NOMO-1 treated with dmso at 0.1 percent for 144 hours (cell line): ENCODE data around the gene FARP1.
"Not testable (repeated sequence)": the region's sequence is repeated elsewhere in the genome, so short reads cannot be mapped to it uniquely, and the experiment has no call there.

Experiments used
- DNase-seq: peaks from one replicate; lab custom pipeline; 2025; ENCODE audit not compliant: unreplicated experiment; lab: John Stamatoyannopoulos, UW

FARP1 gene

DNA sequence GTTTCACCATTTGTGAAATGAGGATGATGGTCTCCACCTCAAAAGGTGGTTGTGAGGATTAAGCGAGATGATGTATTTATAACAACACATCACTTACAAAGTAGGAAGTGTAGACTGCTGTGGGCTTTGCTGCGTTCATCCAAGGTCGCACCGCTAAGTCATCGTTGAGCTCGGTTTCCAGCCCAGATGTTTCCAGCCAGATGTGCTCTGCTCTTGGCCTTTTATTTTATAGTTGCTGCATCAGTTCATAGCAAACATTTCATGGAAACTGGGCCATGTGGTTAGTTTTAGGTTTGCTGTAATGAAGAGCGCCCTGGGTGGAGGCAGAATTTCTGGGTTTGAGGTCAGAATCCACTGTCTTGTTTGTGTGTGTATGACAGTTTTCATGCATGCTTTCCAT lies 110.6 kb downstream of the FARP1 start:
- no peak for DNase-seq

DNA sequence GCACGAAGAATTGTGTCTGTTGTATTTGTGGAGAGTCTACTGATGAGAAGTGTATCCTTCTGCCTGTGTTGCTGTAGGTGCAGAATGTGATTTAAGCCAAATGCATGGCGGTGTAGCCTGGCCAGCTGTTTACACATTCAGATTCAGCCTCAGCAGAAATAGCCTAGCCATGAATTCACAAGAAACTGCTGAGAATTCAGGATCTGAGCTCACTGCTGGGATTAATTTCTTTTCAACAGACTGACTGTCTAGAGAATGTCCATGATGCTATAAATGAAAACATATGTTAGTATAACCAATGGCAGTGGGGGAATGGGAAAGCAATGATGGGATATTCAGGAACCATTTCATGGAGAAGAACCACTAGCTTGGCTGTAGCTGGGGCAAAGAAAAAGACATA lies 111.6 kb downstream of the FARP1 start:
- no peak for DNase-seq

DNA sequence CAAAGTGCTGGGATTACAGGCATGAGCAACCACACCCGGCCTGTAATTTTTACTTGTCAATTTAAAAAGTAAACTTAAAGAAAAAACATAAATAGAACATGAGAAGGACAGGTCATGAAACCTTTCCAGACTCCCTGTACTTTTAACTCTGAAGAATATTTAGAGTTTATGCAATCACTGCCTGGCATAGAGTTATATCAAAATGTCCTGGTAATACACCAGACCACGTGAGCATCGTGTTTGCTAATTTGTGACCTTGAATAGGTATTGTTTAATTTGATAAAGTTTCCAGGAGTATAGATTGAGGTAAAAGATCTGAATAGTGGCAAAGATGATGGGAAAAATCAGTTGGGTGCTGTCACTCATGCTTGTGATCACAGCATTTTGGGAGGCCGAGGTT lies 115.3 kb downstream of the FARP1 start:
- DNase-seq, result no peak

- DNase-seq, result no peak
Observed at GRCh38 chr13:98260357-98261164, 117.7 kb downstream of the FARP1 start.

DNA sequence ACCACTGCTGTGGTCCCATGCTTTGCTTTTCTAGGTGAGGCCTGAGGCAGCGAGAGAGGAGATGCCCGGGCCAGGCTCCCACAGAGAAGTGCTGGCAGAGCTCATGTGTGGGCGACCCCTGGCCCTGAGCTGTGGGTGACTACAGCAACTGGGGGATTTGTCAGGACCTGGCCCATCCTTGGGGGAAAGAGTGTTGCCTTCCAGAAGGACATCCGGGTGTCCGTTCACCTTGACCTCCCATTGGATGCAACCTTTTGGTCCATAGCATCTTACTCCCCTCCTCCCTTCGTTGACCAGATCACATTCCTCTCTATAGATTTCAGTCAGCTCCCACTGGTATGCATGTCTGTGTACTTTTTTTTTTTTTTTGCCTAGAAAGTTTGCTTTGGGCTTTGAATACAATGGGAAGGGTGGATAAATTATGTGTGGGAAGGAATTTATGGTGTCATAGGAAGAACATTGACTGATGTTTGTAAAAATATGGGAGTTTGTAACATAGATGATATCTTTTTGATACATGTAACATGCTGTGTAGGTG lies 118.3 kb downstream of the FARP1 start:
- DNase-seq, result no peak

- DNase-seq, result no peak
Observed at GRCh38 chr13:98262292-98262691, 119.4 kb downstream of the FARP1 start.

DNA sequence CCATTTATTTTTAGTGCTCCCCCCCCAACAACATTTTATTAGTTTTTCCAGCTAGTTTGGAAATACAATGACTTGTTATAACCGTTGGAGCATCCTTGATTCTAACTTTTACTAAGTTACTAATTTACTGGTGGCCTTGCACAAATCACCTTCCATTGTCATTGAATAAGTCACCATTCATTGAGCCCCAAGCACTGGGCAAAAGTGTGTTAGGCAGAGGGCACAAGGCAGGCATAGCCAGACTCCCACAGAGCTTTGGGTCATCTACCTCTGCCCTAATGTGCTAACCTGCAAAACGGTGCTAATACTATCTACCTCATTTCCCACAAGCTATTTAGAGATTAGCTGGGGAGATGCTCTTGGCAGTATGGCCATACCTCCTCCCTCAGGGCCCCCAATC lies 120.9 kb downstream of the FARP1 start:
- no peak for DNase-seq

DNA sequence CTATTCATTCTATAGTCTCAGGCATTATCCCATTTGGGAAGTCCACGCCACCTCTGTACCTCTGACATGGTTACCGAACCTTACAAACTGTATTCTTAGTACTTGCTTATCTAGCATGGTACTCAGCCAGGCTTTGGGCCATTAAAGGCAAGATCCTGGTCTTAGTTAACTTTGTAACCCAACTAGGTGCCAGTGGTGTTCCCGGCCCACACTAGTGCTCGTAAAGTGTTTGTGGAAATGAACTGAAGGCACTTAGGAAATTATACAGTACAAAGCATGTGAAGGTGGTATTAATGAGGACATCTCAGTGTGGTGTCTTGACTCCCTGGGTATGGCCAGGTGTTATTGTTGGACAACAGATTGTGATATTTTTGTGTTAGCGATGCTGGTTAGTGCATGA lies 122.0 kb downstream of the FARP1 start:
- no peak for DNase-seq

- no peak for DNase-seq
Observed at GRCh38 chr13:98265692-98266551, 123.0 kb downstream of the FARP1 start.

DNA sequence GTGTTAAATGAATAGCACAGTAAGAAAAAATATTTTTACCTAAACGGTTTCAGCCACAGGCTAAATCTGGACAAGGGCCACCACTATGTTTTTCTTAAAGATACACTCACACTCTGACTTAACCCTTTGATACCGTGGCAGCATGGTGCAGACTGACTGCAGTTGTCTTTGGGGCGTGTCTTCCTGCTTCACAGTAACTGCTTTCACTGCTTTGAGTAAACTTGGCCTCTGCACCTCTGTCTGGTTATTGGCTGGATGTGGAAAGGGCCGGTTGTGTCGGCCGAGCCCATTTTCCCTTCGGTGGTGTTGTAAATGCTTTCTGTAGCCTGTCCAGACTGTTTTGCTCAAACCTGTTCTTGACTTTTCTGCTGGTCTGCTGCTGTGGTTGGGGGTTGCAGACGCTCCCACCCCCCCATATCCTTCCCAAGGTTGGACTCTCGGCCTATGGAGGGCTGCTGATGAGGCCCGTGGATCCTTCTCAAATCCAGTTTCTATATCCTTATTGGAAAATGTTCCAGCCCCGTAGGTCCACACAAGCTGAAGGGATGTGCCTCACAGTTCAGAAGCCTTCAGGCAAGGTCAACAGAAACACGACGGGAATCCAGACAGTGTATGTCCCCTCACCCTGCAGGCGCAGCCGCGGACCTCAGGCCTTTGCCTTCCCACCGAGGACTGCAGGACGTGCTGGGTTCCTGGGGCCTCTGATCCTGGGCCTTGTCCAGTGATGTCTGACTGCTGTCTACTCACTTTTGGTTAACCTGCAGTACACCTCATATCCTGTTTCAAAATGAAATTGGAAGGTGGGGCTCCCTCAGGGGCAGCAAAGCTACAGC lies 124.4 kb downstream of the FARP1 start:
- DNase-seq, result no peak

DNA sequence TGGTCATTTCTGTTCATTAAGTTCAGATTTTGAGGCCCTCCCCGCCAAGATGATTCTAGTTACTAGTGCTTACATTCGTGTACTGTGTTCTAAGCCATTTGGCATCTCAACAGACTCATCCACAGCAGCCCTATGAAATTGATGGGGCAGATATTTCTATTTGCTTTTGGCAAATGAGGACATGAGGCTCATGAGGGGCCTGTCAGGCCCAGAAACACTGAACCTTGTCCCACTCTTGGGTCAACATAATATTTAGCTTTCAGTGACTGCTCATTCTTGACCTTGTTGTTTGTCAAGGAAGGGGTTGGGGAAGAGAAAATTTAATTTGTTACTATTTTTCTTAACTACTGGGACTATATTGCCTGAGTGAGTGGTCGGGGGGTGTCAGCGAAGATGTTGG lies 126.5 kb downstream of the FARP1 start:
- no peak for DNase-seq

- no peak for DNase-seq
Observed at GRCh38 chr13:98270819-98271218, 127.9 kb downstream of the FARP1 start.

- DNase-seq, result not testable (repeated sequence)
Observed at GRCh38 chr13:98271646-98272045, 128.8 kb downstream of the FARP1 start.

DNA sequence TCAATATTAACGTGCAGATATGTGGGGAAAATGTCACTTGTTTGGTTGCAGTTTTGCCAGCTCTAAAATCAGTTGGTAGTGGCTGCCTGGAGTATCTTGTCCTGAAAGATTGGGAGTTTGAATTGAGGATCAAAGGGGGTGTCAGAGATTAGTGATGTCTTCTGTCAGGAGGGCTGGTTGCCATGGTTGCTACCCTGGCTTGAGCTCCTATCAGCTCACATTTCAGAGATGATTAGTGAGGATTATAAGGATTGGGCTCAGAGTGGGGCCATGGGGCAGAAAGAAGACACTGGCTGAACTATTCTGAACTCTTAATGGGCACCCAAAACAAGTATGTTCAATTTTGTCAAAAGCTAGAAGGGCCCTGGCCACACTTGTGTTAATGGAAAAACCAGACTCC lies 129.7 kb downstream of the FARP1 start:
- no peak for DNase-seq

DNA sequence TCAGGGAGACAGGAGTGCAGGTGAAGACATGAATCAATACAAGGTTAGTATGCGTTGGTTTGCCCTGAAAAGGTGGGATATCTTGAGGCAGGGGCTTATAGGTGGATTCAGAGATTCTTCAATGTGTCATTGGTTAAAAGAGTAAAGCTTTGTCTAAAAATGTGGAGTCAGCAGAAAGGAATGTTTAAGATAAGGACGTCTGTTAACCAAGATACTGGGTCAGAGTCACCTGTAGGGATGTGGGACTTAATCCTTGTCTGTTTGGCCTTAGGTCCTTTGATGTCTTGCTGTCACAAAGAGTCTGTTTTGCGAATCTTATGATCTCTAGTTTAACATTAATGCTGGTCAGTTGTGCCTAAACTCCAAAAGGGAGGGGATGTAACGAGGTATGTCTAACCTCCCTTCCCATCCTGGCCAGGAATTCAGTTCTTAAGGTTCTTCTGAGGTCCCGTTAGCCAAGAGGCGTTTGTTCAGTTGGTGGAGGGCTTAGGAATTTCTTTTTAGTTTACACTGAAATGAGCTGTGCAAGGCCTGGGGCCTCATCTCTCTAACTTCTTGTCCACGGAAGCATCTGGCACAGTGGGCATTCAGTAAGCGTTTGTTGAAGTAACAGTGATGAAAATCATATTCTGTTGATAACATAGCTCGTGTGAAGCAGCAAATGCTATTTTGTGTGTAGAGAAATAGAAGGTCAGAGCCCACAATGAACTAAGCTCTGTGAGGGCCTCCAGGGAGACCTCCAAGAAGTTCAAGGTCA lies 130.4 kb downstream of the FARP1 start:
- DNase-seq, result no peak

- DNase-seq, result no peak
Observed at GRCh38 chr13:98273824-98274742, 131.2 kb downstream of the FARP1 start.

GRCh38 chr13:98274921-98275487 lies 132.1 kb downstream of the FARP1 start:
- no peak for DNase-seq

- DNase-seq, result no peak
Observed at GRCh38 chr13:98275681-98276171, 132.8 kb downstream of the FARP1 start.

- no peak for DNase-seq
Observed at GRCh38 chr13:98276486-98276885, 133.6 kb downstream of the FARP1 start.
